HEK293T (cell line): ENCODE measurements around the gene ADGRL2.

Source experiments
- FOXA1 ChIP-seq: fragments of 450-650 bp; IDR thresholded peaks from 2 replicates; pipeline ENCODE4 v1.6.1; 2016; ENCODE audit warnings: mild to moderate bottlenecking
- NFRKB ChIP-seq: fragments of 450-650 bp; IDR thresholded peaks from 2 replicates; pipeline ENCODE4 v1.6.1; 2016; ENCODE audit warnings: mild to moderate bottlenecking, moderate library complexity
- SP1 ChIP-seq: fragments of 450-650 bp; IDR thresholded peaks from 2 replicates; pipeline ENCODE4 v1.6.1; 2017

- TF ChIP-seq SP1, result no peak
- TF ChIP-seq NFRKB, result no peak
- no peak for TF ChIP-seq FOXA1
Observed at GRCh38 chr1:81838600-81839218, 38.0 kb downstream of the ADGRL2 start.
